ENCODE data around the gene RPL13.
"Not testable (repeated sequence)": the region's sequence is repeated elsewhere in the genome, so short reads cannot be mapped to it uniquely, and the experiment has no call there.

RPL13 gene

DNA sequence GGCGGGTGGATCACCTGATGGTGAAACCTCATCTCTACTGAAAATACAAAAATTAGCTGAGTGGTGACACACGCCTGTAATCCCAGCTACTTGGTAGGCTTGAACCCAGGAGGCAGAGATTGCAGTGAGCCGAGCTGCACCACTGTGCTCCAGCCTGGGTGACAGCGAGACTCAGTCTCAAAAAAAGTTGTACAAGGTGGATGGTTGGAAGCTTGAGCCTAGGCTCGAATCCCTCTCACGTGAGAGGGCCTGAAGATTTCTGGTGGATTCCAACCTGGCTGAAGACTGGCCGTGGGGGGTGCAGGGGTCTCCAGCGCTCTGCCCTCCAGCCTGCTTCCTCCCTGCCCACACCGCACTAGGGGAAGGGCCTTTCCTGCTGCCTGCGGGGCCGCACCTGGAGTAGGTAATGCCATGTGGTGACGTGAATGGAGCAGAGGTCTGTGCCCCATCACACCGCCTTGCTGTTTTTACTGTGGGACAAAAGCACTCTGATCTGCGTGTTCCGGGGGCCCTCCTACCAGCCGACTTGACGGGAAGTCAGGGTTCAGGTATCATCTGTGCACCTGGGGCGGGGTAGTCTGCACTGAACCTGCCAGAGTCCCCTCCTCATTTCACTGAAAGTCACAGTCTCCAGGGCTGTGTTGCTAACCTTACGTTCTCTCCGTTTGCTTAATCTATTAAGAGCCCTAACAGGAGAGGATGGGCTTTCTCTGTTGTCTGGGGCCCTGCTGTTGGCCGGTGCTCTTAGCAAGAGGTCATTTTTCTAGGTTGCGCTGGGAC, 4.2 kb downstream of the RPL13 start:
- no peak for DNase-seq

DNA sequence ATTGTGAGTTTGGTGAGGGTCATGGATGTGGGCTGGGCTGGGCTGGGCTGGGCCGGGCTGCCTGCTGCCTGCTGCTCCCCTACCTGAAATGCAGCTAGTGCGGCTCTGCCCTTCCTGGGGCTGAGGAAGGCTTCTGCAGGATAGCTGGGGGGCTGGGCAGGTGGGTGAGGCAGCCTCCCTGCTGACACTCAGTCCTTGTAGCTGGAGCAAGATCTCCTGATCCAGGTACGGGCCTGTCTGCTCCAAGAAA, 4.7 kb downstream of the RPL13 start:
- no peak for DNase-seq

DNA sequence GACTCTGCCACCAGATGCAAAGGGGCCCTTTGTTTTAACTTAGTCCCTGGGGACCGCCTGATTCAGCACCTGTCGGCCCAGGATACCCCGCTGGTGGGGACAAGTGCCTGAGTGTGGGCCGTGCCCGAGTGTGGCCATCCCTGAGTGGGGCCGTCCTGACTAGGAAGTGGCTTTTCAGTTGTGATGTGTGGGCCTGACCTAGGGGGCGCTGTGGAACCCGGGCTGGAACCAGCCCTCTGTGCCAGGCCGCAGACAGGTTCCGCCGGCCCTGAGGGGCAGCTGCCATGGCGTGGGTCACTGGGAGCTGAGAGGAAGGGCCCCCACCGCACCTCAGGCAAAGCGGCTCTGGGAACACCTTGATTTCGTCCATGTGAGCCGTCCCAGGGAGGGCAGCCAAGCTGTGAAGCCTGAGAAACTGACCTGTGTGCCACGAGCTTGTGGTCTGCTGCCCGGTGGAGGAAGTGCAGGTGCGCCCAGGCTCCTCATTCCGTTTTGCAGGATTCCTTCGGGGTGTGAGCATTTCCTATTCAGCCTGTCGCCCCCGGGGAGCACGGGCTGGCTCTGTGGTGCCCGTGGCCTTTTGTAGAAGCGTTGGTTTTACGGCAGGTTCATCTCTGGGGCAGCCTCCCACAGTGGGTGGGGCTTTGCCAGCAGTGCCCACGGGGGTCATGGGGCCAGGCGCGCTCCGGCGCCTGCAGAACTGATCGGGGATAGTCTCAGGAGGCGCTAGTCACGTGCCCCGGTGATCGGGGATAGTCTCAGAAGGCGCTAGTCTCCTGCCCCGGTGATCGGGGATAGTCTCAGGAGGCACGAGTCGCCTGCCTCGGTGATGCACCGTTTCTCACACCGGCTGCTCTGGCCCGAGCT, 5.3 kb downstream of the RPL13 start:
- DNase-seq: peak; percentile 50

DNA sequence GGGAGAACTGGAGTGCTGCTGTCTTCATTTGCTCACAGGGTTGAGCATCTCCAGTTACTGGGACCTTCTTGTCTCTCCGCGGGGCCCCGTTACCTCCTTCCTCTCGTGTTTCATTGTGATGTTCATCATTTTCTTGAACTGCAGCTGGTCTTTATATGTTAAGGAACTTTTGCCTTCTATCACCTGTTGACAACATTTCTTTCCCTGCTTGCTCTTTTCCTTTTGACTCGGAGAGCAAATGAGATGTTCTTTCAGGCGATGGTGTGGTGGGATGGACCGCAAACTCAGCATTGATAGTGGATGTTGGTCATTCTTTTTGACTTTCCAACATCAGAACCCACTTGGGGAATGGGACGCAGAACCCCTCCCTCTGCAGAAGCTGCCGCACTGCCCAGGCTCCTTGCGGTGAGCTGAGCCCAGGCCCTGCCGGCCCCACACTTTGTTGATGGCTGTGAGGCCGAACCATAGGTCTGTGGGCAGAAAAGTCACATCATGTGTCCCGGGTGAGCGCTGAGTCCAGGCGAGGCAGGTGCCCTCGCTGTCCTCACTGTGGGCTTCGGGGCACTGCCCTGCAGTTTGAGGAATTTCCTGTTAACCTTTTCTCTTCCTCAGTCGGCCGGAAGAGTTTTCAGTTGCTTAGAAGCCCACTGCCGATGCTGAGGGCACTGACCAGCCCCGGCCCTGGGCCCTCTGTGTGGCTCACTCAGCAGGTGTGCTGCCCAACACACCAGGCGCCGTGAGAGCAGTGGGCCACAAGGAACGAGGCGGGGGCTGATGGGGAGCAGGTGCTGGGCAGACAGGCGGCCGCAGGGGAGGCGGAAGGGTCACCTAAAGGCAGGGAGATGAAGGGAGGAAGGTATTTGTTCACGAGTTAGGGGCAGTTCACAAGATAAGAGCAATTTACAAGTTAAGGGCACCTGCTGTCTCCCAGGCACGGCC, 7.4 kb downstream of the RPL13 start:
- DNase-seq: no peak

DNA sequence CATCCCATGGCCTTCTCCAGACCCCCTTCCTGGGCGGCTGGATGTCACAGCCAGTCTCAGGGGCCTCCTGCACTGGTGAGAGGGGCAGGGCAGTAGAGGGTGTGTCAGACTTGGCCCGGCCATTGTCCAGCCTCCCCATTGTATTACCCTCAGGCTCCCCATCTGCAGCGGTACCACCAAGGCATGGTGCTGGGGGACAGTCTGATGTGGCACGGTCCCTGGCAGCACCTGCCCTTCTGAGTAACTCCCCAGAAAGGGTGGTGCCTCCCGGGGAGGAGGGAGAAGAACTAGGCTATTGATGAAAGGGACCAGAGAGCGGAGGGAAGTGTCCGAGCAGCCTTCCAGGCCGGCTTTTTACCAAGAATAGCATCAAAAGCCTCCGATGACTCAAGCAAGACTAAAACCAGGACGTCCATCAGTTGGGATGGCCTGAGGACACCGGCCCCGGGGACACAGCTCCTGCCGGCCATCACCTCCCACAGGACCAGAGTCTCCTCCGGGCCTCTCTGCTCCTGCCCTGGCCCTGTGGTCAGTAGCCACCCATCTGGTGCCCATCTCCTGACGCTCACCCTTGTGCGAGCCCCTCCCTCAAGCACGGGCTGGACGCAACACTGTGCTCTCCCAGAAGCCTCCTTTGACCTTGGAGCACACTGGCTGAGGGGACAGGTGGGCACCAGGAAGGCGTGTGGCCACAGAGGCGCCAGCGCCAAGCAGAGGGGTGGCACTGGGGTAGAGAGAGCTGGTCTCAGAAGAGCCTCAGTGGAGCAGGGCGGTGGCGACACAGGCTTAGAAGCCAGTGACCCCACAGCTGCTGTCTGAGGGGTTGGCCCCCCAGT, 9.2 kb downstream of the RPL13 start:
- no peak for DNase-seq

DNA sequence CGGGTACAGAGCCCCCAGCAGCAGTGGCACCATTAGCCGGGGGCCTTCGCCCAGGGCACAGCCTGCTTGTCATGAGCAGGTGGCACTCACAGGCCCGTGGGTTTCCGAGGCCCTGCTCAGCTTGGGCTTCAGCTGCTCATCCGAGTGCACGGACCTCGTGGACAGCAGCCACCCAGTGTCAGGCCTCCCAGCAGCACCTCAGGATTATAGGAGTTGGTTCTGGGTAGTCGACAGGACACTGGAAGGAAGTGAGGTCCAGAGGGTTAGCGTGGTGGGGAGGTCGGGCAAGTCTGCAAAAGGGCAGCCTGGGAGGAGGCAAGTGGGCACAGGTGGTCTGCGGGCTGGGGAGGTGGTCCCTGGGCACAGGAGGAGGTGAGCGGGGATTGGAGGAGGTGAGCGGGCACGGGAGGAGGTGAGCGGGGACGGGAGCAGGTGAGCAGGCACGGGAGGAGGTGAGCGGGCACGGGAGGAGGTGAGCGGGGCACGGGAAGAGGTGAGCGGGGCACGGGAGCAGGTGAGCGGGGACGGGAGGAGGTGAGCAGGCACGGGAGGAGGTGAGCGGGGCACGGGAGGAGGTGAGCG, 10.0 kb downstream of the RPL13 start:
- no peak for DNase-seq

DNA sequence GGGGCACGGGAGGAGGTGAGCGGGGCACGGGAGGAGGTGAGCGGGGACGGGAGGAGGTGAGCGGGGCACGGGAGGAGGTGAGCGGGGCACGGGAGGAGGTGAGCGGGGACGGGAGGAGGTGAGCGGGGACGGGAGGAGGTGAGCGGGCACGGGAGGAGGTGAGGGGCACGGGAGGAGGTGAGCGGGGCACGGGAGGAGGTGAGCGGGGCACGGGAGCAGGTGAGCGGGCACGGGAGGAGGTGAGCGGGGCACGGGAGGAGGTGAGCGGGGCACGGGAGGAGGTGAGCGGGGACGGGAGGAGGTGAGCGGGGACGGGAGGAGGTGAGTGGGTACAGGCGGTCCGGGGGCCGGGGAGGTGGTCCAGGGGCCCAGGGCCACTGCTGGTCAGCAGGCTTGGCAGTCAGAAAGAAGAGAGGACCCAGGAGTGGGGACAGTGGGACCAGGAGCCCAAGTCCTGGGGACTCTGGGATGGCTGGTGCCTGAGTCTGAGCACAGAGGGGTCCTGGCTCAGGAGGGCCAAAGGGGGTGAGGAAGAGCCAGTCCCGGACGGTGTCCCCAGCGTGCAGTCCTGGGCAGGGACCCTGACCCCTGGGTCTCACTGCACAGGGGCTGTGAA, 10.6 kb downstream of the RPL13 start:
- not testable (repeated sequence) for DNase-seq

DNA sequence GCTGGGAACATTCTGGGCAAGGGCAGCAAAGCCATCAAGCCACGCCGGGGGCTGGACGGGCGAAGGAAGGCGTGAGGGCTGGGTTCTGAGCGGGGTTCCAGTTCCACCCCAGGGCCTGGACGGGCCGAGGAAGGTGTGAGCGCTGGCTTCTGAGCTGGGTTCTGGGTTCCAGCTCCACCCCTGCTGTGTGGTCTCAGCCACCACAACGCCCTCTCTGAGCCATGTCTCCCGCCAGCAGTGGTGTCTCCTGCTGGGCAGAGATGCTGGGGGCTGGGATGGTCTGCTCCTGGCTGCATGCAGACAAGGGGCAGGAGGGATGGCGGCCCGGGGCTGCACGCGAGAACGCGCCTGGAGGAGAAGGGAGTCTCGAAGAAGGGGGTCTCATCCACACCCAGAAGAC, 11.2 kb downstream of the RPL13 start:
- DNase-seq: no peak

DNA sequence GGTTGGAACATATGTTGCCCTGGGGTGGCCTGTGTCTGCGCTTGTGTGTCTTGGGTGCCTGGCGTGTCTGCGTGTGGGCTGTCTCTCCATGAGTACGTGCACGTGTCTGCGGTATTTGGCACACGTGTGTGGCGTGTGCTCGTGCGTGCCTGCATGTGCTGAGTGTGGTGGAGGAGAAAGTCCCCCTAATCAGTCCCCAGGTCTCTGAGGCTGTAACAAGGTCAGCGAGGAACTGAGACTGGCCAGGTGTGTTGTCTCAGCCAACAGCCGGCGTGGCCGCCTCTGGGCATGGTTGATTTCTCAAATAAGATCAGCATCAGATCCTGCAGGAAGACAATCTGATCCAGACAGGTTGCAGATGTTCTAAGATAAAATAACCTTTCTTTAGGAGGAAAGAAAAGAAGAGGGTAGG, 11.6 kb downstream of the RPL13 start:
- DNase-seq: no peak

DNA sequence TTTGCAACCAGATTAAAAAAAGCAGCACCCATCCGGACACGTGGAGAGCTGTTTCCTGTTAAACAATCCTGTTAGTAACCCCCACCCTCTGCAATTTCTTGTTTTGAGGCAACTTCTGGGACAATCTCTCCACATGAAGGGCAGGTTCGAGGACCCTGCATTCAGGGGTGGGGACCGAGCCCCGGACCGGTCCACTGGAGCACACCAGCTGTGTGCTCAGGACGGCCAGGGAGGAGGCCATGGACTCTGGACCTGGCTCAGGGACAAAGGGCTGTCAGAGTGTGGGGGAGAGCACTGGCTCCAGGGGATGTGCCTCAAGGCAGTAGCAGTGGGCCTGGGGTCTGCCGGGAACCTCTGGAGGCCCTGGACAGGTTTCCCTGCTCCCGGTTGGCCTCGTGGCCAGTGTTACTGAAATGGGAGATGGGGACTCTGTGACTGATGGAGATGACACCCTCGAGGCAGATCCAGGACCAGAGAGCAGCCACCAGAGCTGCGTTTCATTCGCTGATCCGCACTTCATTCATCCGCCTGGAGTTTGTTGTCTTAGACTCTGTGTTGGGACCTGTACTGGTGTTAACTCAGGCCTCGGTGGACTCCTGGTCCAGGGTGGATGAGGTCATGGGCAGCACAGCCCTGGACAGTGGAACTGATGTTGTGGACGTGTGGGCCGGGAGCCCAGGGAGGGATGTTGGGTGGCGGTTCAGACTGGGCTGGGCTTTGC, 12.2 kb downstream of the RPL13 start:
- DNase-seq: no peak

DNA sequence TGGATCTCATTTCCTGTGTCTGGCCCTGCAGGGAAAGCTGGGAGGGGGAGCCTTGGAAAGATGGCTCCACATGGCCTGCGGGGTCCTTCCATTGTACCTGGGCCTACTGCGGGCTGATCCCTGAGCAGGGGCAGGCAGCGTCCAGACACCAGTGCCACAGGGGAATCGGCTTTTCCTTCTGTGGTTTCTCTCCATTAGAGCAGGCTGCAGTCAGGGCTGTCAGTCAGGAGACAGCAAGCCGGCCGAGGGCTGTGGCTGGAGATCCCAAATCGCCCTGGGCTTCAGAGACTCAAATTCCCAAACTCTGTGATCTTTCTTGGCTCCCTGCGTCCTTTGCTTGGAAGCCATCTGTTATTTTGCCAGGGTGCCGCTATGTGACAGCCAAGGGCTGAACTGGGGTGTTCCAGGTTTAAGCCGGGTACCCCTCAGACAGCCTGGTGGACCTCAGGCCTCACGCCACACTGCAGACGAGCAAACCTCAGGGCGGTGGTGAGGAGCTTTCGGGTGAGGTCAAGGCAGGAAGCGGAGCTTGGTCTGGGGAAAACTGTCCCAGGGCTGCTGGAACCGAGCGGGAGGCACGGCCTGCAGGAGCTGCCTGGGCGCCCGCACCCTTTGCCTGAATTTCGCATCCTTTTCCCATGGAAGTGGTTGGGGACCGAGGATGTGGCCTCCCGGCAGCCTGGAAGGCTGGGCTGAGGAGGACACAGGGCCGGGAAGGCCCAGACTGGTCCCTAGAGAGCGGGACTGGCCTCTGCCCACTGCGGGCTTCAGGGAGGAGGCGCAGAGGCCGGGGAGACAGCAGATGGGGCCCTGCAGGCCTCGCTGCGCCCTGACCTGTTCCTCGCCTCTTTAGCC, 13.6 kb downstream of the RPL13 start:
- DNase-seq: no peak

DNA sequence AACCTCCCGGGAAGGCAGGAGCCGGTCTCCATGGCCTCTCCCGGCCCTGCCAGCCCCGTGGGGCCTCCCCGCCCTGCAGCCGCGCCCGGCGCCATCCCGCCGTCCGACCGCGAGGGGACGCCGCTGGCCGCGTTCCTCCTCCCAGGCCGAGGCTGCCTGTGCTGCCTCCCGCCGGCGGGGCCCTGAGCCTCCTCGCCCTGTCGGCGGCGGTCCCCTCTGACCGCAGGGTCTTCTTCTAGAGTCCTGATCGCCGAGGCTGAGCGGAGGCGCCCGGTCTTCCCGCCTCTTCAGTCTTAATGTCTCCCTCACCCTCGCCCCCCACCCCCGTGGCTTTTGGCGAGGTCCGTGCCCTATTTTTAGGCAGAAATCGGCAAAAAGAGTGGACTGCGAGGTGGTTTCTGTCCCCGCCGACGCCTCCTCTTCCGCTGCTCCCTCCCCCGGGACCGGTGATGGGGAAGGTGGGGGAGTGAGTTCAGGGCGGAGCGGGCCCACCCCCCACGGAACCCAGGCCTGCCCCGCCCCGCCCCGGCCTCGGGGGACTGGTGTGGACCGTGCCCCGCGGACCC, 14.3 kb downstream of the RPL13 start:
- DNase-seq: peak; percentile 75

DNA sequence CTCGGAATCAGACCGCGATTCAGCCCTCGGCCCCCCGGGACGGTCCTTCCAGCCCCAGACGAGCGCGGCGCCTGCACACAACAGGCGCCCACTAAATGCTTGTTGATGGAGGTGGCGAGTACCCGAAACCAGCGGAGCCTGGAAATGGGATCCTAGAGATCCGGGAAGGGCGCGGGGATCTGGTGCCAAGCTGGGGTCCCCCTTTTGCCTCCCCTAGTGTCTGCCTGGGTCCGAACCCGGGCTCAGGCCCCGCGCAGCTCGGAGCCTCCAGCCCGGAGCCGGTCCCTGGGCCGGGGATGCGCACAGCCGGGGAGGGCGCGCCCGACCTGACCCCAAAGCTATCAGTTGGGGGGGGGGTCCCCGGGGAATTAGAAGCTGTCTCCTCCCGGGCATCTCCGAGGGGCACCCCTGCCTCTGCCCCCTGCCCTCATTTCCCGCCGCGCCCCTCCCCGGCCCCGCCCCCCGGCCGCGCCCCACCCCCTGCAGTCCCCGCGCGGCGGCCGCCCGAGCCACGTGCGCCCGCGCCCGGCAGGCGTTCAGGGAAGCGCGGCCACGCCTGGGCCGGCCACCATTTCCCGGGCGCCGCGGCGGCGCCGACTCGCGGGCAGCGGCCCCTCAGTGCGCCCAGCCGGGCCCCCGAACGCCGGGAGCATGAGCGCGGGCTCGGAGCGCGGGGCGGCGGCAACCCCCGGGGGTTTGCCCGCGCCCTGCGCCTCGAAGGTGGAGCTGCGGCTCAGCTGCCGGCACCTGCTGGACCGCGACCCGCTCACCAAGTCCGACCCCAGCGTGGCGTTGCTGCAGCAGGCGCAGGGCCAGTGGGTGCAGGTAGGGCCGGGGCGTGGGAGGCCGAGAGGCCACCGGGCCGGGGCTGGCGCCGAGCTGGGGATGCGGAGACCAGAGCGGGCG, 15.0 kb downstream of the RPL13 start, which contains the start of gene CPNE7:
Gene CPNE7, plus strand, starts transcription at position 512 of the 906 bp plus-strand sequence. Its CDS starts 140 bp downstream, at position 652.
- no peak for DNase-seq

DNA sequence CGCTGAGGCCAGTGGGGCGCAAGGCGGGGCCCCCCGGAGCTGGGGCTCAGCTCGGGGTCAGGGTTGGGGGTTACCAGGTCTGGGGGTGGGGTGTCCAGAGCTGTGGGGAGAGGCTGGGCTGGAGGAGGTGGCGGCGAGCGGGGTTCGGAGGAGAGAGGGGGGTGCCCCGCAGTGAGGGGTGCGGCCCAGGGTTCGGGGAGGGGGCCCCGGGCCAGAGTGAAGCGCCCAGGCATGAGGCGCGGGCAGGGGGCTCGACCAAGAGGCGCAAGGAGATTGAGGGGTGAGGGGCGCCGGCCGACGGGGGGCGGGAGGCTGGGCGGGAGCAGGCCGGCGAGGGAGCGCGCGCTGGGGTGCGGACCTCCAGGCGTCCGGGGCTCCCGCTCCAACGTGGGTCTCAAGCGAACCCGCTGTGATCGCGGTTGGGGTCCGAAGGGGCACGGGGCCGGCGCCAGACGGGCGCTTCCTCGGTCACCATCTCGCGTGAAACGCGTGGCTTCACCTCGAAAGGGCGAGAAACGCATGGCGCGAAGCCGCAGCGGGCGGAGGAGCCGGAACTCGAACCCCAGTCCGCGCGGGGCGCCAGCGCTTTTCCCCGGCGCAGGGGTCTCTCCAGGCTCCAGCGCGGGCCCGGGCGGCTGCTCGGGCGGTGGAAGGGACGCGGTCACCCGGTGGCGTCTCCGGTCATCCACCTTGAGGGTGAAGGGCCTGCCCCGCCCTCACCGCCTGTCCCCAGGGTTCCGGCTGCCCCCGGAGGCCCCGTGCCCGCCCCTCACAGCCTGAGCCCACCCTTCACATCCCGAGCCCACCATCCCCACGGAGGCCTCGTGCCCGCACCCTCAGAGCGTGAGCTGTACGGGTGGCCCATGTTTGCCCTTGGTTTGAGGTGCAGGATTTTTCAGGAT, 15.9 kb downstream of the RPL13 start:
- no peak for DNase-seq

DNA sequence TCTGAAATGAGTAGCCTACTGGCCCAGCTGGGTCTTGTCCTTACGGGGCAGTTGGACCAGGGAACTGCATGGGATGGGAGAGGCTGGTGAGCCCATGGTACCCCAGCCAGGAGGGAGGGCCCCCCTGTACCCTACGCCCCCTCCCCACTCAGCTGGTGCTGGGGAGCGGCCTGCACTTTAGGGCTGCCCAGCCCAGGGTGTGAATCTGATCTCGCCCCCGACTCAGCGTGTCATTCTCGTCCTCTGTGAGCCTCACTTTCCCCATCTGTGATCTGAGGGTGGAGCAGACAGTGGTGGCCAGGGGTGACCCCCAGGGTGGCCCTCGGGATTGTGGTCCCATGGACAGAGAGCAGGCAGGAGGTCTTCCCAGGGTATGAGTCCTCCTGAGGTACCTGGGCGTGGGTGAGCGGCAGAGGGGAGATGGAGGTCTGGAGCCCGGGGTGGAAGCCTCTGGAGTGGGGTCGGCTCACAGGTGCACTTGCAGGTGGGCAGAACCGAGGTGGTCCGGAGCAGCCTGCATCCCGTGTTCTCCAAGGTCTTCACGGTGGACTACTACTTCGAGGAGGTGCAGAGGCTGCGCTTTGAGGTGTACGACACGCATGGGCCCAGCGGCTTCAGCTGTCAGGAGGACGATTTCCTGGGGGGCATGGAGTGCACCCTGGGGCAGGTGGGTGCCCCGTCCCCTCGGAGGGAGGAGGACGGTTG, 16.7 kb downstream of the RPL13 start:
- DNase-seq: no peak

DNA sequence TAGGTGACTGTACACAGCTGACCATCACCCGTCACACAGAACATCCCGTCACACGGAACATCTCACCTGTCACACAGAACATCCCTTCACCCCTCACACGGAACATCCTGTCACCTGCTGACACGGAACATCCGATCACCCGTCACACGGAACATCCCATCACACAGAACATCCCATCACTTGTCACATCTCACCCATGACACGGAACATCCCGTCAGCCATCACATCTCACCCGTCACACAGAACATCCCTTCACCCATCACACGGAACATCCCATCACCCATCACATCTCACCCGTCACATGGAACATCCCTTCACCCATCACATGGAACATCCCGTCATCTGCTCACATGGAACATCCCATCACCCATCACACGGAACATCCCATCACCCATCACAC, 18.9 kb downstream of the RPL13 start:
- DNase-seq: no peak
